ENCODE measurements around the gene DEAF1. TPM values are rescaled to one million over a fixed set of nuclear protein-coding genes. Genes with fewer than 3 reads are reported as not detected.

Gene DEAF1
- total and polyA plus RNA-seq, 2 of the 13 experiments (the other 11 are each of a cell fraction or from before 2014, with no cell fraction given), result 22.3 to 29.6 TPM

DNA sequence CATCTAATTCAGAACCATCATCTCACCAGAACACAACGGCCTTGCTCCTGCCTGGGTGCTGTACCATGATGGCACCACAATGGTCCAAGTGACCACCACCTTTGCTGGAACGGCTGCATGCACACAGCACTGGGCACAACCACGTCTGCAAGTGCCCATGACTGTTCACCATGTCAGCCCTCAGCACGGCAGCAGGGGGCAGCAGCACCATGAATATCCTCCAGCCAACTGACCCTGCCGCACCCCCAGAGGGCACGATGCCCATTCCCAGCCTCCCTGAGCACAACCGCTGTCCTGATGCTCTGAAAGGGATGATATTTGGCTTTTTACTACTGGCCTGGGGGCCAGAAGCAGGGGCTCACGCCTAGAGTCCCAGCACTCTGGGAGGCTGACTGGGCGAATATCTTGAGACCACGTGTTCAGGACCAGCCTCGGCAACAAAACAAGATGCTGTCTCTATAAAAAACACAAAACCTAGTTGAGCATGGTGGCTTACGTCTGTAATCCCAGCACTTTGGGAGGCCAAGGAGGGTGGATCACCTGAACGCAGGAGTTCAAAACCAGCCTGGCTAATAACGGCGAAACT is 32.2 kb downstream of the DEAF1 start (continued):
- TF ChIP-seq, protein P1, sequence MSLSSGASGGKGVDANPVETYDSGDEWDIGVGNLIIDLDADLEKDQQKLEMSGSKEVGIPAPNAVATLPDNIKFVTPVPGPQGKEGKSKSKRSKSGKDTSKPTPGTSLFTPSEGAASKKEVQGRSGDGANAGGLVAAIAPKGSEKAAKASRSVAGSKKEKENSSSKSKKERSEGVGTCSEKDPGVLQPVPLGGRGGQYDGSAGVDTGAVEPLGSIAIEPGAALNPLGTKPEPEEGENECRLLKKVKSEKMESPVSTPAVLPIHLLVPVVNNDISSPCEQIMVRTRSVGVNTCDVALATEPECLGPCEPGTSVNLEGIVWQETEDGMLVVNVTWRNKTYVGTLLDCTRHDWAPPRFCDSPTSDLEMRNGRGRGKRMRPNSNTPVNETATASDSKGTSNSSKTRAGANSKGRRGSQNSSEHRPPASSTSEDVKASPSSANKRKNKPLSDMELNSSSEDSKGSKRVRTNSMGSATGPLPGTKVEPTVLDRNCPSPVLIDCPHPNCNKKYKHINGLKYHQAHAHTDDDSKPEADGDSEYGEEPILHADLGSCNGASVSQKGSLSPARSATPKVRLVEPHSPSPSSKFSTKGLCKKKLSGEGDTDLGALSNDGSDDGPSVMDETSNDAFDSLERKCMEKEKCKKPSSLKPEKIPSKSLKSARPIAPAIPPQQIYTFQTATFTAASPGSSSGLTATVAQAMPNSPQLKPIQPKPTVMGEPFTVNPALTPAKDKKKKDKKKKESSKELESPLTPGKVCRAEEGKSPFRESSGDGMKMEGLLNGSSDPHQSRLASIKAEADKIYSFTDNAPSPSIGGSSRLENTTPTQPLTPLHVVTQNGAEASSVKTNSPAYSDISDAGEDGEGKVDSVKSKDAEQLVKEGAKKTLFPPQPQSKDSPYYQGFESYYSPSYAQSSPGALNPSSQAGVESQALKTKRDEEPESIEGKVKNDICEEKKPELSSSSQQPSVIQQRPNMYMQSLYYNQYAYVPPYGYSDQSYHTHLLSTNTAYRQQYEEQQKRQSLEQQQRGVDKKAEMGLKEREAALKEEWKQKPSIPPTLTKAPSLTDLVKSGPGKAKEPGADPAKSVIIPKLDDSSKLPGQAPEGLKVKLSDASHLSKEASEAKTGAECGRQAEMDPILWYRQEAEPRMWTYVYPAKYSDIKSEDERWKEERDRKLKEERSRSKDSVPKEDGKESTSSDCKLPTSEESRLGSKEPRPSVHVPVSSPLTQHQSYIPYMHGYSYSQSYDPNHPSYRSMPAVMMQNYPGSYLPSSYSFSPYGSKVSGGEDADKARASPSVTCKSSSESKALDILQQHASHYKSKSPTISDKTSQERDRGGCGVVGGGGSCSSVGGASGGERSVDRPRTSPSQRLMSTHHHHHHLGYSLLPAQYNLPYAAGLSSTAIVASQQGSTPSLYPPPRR (CRISPR knock-in tag; IDR thresholded peaks at IDR 0.05; ENCODE audit: borderline replicate concordance), result no peak
- TF ChIP-seq, protein P2, sequence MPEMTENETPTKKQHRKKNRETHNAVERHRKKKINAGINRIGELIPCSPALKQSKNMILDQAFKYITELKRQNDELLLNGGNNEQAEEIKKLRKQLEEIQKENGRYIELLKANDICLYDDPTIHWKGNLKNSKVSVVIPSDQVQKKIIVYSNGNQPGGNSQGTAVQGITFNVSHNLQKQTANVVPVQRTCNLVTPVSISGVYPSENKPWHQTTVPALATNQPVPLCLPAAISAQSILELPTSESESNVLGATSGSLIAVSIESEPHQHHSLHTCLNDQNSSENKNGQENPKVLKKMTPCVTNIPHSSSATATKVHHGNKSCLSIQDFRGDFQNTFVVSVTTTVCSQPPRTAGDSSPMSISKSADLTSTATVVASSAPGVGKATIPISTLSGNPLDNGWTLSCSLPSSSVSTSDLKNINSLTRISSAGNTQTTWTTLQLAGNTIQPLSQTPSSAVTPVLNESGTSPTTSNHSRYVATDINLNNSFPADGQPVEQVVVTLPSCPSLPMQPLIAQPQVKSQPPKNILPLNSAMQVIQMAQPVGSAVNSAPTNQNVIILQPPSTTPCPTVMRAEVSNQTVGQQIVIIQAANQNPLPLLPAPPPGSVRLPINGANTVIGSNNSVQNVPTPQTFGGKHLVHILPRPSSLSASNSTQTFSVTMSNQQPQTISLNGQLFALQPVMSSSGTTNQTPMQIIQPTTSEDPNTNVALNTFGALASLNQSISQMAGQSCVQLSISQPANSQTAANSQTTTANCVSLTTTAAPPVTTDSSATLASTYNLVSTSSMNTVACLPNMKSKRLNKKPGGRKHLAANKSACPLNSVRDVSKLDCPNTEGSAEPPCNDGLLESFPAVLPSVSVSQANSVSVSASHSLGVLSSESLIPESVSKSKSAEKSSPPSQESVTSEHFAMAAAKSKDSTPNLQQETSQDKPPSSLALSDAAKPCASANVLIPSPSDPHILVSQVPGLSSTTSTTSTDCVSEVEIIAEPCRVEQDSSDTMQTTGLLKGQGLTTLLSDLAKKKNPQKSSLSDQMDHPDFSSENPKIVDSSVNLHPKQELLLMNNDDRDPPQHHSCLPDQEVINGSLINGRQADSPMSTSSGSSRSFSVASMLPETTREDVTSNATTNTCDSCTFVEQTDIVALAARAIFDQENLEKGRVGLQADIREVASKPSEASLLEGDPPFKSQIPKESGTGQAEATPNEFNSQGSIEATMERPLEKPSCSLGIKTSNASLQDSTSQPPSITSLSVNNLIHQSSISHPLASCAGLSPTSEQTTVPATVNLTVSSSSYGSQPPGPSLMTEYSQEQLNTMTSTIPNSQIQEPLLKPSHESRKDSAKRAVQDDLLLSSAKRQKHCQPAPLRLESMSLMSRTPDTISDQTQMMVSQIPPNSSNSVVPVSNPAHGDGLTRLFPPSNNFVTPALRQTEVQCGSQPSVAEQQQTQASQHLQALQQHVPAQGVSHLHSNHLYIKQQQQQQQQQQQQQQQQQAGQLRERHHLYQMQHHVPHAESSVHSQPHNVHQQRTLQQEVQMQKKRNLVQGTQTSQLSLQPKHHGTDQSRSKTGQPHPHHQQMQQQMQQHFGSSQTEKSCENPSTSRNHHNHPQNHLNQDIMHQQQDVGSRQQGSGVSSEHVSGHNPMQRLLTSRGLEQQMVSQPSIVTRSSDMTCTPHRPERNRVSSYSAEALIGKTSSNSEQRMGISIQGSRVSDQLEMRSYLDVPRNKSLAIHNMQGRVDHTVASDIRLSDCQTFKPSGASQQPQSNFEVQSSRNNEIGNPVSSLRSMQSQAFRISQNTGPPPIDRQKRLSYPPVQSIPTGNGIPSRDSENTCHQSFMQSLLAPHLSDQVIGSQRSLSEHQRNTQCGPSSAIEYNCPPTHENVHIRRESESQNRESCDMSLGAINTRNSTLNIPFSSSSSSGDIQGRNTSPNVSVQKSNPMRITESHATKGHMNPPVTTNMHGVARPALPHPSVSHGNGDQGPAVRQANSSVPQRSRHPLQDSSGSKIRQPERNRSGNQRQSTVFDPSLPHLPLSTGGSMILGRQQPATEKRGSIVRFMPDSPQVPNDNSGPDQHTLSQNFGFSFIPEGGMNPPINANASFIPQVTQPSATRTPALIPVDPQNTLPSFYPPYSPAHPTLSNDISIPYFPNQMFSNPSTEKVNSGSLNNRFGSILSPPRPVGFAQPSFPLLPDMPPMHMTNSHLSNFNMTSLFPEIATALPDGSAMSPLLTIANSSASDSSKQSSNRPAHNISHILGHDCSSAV (CRISPR knock-in tag; IDR thresholded peaks at IDR 0.05; ENCODE audit: borderline replicate concordance), result no peak
- TF ChIP-seq ZNF772 (CRISPR knock-in tag; IDR thresholded peaks at IDR 0.05), result no peak
- no peak for TF ChIP-seq ZBTB43 (CRISPR knock-in tag; conservative IDR thresholded peaks at IDR 0.05)
- TF ChIP-seq, protein P3, sequence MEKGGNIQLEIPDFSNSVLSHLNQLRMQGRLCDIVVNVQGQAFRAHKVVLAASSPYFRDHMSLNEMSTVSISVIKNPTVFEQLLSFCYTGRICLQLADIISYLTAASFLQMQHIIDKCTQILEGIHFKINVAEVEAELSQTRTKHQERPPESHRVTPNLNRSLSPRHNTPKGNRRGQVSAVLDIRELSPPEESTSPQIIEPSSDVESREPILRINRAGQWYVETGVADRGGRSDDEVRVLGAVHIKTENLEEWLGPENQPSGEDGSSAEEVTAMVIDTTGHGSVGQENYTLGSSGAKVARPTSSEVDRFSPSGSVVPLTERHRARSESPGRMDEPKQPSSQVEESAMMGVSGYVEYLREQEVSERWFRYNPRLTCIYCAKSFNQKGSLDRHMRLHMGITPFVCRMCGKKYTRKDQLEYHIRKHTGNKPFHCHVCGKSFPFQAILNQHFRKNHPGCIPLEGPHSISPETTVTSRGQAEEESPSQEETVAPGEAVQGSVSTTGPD (CRISPR knock-in tag; IDR thresholded peaks at IDR 0.05), result no peak
- TF ChIP-seq ZNF639 (CRISPR knock-in tag; conservative IDR thresholded peaks at IDR 0.05), result no peak
- no peak for TF ChIP-seq MYPOP (CRISPR knock-in tag; IDR thresholded peaks at IDR 0.05)
- no peak for TF ChIP-seq CREB1 (IDR thresholded peaks at IDR 0.05)
- TF ChIP-seq CREB1 (CRISPR knock-in tag; IDR thresholded peaks at IDR 0.05), result no peak
- no peak for TF ChIP-seq HNRNPUL1 (IDR thresholded peaks at IDR 0.05; ENCODE audit: low read depth, low read length)
